ENCODE data around the gene CYP3A4.

DNA sequence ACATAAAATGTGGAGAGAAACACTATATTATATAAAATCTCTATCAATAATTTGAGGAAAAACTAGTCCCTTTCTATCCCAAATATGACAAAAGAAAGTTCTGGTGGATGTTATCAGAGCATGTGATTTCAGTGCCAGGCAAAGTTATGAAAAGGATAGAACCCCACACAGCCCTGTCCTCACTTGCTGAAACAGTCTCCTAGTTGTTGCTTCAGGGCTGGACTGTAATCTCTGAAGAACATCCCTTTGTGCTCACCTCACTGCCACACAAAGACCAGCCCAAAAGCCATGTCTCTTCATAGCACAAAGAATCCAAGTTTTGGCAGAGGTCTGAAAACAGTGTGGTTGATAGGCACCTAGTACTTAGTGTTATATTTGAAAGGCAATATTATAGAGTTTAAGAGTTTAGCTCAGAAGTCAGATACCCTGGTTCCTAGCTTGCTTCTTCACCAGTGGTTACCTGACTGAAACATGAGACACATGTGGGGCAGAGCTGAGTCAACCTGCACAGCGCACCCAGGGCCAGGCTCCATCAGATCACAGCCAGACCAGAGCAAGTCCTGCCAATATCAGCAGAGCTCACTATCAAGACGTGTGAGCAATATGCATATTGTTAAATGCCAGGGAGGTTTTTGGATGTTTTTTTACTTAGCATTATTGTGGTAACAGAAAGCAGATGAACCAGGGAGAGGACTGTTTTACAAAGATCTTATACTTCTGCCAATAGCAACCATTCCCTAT lies 74.0 kb downstream of the CYP3A4 start:
- TF ChIP-seq, protein P1, sequence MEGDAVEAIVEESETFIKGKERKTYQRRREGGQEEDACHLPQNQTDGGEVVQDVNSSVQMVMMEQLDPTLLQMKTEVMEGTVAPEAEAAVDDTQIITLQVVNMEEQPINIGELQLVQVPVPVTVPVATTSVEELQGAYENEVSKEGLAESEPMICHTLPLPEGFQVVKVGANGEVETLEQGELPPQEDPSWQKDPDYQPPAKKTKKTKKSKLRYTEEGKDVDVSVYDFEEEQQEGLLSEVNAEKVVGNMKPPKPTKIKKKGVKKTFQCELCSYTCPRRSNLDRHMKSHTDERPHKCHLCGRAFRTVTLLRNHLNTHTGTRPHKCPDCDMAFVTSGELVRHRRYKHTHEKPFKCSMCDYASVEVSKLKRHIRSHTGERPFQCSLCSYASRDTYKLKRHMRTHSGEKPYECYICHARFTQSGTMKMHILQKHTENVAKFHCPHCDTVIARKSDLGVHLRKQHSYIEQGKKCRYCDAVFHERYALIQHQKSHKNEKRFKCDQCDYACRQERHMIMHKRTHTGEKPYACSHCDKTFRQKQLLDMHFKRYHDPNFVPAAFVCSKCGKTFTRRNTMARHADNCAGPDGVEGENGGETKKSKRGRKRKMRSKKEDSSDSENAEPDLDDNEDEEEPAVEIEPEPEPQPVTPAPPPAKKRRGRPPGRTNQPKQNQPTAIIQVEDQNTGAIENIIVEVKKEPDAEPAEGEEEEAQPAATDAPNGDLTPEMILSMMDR (IDR thresholded peaks at IDR 0.05) = no peak
- TF ChIP-seq POLR2A (IDR thresholded peaks at IDR 0.05) (no peak), EP300 (IDR thresholded peaks at IDR 0.05) (no peak), POLR2AphosphoS5 (IDR thresholded peaks at IDR 0.05) (no peak)
